ENCODE measurements around the gene CCDC187.
A peak's percentile ranks its signal among the peaks of the same experiment; 100 is the strongest.

The CCDC187 gene

GRCh38 chr9:136339173-136339957 lies 35.5 kb upstream of the CCDC187 start:
- peak; percentile 52 for DNase-seq

GRCh38 chr9:136338511-136338910 lies 34.6 kb upstream of the CCDC187 start:
- no peak for DNase-seq

- DNase-seq: no peak
Measured at GRCh38 chr9:136337416-136338395, 33.8 kb upstream of the CCDC187 start.

- DNase-seq: no peak
Measured at GRCh38 chr9:136336881-136337280, 33.0 kb upstream of the CCDC187 start.

- DNase-seq: no peak
Measured at GRCh38 chr9:136336156-136336870, 32.4 kb upstream of the CCDC187 start.

- no peak for DNase-seq
Measured at GRCh38 chr9:136335296-136336155, 31.6 kb upstream of the CCDC187 start.

GRCh38 chr9:136334541-136334940 lies 30.6 kb upstream of the CCDC187 start:
- no peak for DNase-seq

GRCh38 chr9:136333486-136333885 lies 29.6 kb upstream of the CCDC187 start:
- no peak for DNase-seq

GRCh38 chr9:136333045-136333444 lies 29.2 kb upstream of the CCDC187 start:
- no peak for DNase-seq

- DNase-seq: no peak
Measured at GRCh38 chr9:136332482-136332983, 28.6 kb upstream of the CCDC187 start.

- no peak for DNase-seq
Measured at GRCh38 chr9:136331556-136332481, 27.9 kb upstream of the CCDC187 start.

- no peak for DNase-seq
Measured at GRCh38 chr9:136331030-136331429, 27.1 kb upstream of the CCDC187 start.

- no peak for DNase-seq
Measured at GRCh38 chr9:136330406-136330990, 26.6 kb upstream of the CCDC187 start.

GRCh38 chr9:136329636-136330405 lies 25.9 kb upstream of the CCDC187 start:
- no peak for DNase-seq

GRCh38 chr9:136329211-136329627 lies 25.3 kb upstream of the CCDC187 start:
- no peak for DNase-seq

GRCh38 chr9:136328622-136329041 lies 24.7 kb upstream of the CCDC187 start:
- DNase-seq: no peak

GRCh38 chr9:136328011-136328621 lies 24.2 kb upstream of the CCDC187 start:
- DNase-seq: no peak

GRCh38 chr9:136327304-136327974 lies 23.5 kb upstream of the CCDC187 start, which contains the start of gene GPSM1:
TSS of gene GPSM1 (plus strand) at chr9:136327539. CDS start at chr9:136327696, 157 bp downstream.
- peak; percentile 65 for DNase-seq

All from CD4-positive, alpha-beta T cell treated with Interleukin-6 for 4 hours (primary cell).